Ovary (tissue), 9 donors: Measurements from ENCODE around the gene ATP13A3. TPM values are rescaled to one million over a fixed set of nuclear protein-coding genes. Genes with fewer than 3 reads are reported as not detected.

Experiments used
- DNase-seq, 5 donors: peaks; one replicate each; pipeline ENCODE4 v3.0.0-alpha.2; 2019 to 2020
- H3K27ac ChIP-seq, 2 donors: fragments of 200-600 bp; one replicate each; pipeline versions ENCODE4 v1.5.1 to v1.8.0; 2019 to 2022
- H3K27me3 ChIP-seq: fragments of 200-600 bp; one replicate; pipeline ENCODE4 v1.8.0; 2022
- H3K36me3 ChIP-seq: fragments of 200-600 bp; sonication (generic); one replicate; pipeline ENCODE4 v1.5.1; 2019
- H3K4me1 ChIP-seq: one replicate; pipeline ENCODE4 v1.8.1; 2013; ENCODE audit warnings: mild to moderate bottlenecking, moderate library complexity; ENCODE audit not compliant: insufficient read depth
- H3K4me3 ChIP-seq: fragments of 200-600 bp; sonication (generic); one replicate; pipeline ENCODE4 v1.5.1; 2017
- H3K9me3 ChIP-seq, 2 donors: fragments of 200-600 bp in 1 of 2; sonication (generic) in 1 of 2; one replicate each; pipeline versions ENCODE4 v1.5.1 to v1.8.1; 2013 to 2019; ENCODE audit warnings: mild to moderate bottlenecking in 1 of 2, moderate library complexity in 1 of 2
- EP300 ChIP-seq: sonication (generic); formaldehyde crosslinking; IDR thresholded peaks from one replicate; pipeline ENCODE4 v1.6.1; 2017; ENCODE audit warnings: antibody characterized with exemption
- POLR2A ChIP-seq: fragments of 450-650 bp; IDR thresholded peaks from one replicate; pipeline ENCODE4 v1.6.1; 2017; ENCODE audit warnings: antibody characterized with exemption, mild to moderate bottlenecking, moderate library complexity
- WGBS, 3 donors: extraction: QIAGEN DNeasy Blood & Tissue Kit in 1 of 3; methylation state at CpG; one replicate each; pipeline versions ENCODE4 v1.1.5 to v1.1.7; 2013 to 2017; 5-methylcytosine and 5-hydroxymethylcytosine counted together
- intact Hi-C, 4 donors: fragments of 100-400 bp; cut with DNase I; formaldehyde crosslinking; loops; one replicate each; pipeline versions ENCODE4 v1.11.0 to v1.15.1; 2022 to 2023
- polyA plus RNA-seq, 2 donors: library from polyadenylated mRNA; stranded (reverse); fragments of 200-250 nt in 1 of 2; fragments of 350-450 nt in 1 of 2; fragmentation: Illumina TruSeq in 1 of 2; extraction: RNeasy Lipid Tissue Mini Kit (QIAGEN cat#74804) in 1 of 2; gene quantifications; one replicate each; pipeline ENCODE4 v1.2.3, GENCODE V29; 2013 to 2014
- total RNA-seq, 7 donors: library from RNA; depleted of rRNA in 2 of 7; stranded (reverse); fragments of >200 nt in 2 of 7; fragmentation: NEBNext Ultra II Directional in 3 of 7; extraction: Animal tissue kit (Norgen Biotek cat#: 25700) in 3 of 7; gene quantifications; one replicate each; pipeline versions ENCODE4 v1.1.0 to v1.2.4, GENCODE V29; 2016 to 2023
- TF ChIP-seq, protein P1 (sequence below), 3 donors: fragments of 450-650 bp in 2 of 3; fragments of 200-600 bp in 1 of 3; IDR thresholded peaks; one replicate each; pipeline versions ENCODE4 v1.5.1 to v1.8.0; 2016 to 2022; ENCODE audit warnings: antibody characterized with exemption in 3 of 3, mild to moderate bottlenecking in 1 of 3
- donor health status: DM: no; HTN: no; CAD: no; lungs with moderate emphysema.
- donor health status: DM: no; HTN: no; CAD: no.
- donor health status: Bipolar disorder and iron deficiency.
- donor health status: DM: yes; HTN: yes; CAD: no.
- donor health status: DM: no; HTN: no; CAD: no.
- donor health status: DM: yes; HTN: yes; CAD: no.

Gene ATP13A3
- total and polyA plus RNA-seq, 9 donors: 13.7 to 101 (median 52.4) TPM

DNA sequence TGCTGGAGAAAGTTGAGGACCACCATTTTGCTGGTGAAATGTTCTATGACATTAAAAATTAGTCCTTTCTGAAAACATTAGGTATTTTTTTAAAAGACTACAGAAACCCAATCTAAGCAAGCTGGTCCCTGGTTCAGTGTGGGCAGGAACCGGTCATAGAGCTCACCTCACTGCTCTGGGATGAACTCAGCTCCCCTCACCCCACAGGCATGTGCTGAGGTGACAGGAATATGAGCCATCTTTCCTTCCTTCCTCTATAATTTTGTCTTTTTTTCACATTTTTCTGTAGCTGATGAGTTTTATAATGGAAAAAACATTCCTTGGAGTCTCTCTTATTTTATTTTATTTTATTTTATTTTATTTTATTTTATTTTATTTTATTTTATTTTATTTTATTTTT is 109.1 kb downstream of the ATP13A3 start:
- no peaks in the 10 kb centered on the region for H3K4me1 ChIP-seq
- H3K4me3 ChIP-seq: no peak overlapping the region
- H3K36me3 ChIP-seq: no peaks in the 10 kb centered on the region
- TF ChIP-seq, protein P1, sequence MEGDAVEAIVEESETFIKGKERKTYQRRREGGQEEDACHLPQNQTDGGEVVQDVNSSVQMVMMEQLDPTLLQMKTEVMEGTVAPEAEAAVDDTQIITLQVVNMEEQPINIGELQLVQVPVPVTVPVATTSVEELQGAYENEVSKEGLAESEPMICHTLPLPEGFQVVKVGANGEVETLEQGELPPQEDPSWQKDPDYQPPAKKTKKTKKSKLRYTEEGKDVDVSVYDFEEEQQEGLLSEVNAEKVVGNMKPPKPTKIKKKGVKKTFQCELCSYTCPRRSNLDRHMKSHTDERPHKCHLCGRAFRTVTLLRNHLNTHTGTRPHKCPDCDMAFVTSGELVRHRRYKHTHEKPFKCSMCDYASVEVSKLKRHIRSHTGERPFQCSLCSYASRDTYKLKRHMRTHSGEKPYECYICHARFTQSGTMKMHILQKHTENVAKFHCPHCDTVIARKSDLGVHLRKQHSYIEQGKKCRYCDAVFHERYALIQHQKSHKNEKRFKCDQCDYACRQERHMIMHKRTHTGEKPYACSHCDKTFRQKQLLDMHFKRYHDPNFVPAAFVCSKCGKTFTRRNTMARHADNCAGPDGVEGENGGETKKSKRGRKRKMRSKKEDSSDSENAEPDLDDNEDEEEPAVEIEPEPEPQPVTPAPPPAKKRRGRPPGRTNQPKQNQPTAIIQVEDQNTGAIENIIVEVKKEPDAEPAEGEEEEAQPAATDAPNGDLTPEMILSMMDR (IDR thresholded peaks at IDR 0.05): no peak
- TF ChIP-seq POLR2A (no peak), EP300 (no peak)
- intact Hi-C loops: no loop called here
- no peak for DNase-seq
- H3K27me3 ChIP-seq: no peaks in the 10 kb centered on the region
- H3K9me3 ChIP-seq: no peaks in the 10 kb centered on the region
- no peak overlapping the region for H3K27ac ChIP-seq
- WGBS, 3 donors: 84 to 97% (median 88%) methylated on average over 1 of the region's 1 CpG

DNA sequence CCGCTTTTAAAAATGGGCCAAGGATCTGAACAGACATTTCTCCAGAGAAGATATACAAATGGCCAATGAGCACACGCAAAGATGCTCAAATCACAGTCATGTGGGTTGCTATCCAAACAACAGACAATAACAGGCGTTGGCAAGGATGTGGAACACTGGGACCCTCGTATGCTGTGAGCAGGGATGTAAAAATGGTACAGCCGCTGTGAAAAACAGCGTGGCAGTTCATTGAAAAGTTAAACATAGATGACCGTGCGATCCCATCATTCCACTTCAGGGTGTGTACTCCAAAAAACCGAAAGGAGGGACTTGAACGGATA is 110.6 kb downstream of the ATP13A3 start:
- 85 to 87% (median 86%) methylated on average over 10 of the region's 10 CpGs for WGBS, 3 donors
- no peaks in the 10 kb centered on the region for H3K4me1 ChIP-seq
- H3K4me3 ChIP-seq: no peak overlapping the region
- H3K36me3 ChIP-seq: no peaks in the 10 kb centered on the region
- no peaks in the 10 kb centered on the region for H3K9me3 ChIP-seq
- intact Hi-C loops: no loop called here
- no peaks in the 10 kb centered on the region for H3K27me3 ChIP-seq
- TF ChIP-seq, protein P1 (IDR thresholded peaks at IDR 0.05): no peak
- TF ChIP-seq EP300 (no peak), POLR2A (no peak)
- no peak overlapping the region for H3K27ac ChIP-seq
- no peak for DNase-seq

GRCh38 chr3:194375473-194376240 is 111.1 kb downstream of the ATP13A3 start:
- no peak for TF ChIP-seq POLR2A
- Histone ChIP-seq H3K4me1 (no peaks in the 10 kb centered on the region), H3K27me3 (no peaks in the 10 kb centered on the region), H3K4me3 (no peak overlapping the region), H3K36me3 (no peaks in the 10 kb centered on the region), H3K9me3 (no peaks in the 10 kb centered on the region), H3K27ac (no peak overlapping the region)
- WGBS, 3 donors: 51 to 60% (median 60%) methylated on average over 15 of the region's 15 CpGs
- DNase-seq: no peak
- intact Hi-C loops: no loop called here

DNA sequence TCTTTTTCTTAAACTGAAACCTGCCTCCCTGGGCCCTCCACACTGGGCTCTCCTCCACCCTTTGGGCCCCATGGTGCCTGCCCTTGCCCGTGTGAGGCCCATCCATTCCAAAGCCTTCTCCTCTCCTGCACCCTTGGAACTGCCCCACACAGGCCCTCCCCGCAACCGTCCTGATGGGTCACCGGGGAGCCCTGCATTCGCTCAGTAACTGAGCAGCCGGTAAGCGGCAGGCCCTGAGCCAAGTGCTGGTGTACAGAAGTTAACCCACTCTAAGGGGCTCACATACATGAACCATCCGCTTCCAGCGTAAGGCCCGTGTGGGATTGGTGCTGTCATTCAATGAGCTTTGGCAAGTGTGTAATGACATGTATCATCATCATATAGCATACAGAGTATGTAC is 111.9 kb downstream of the ATP13A3 start:
- intact Hi-C loops: no loop called here
- H3K4me1 ChIP-seq: no peaks in the 10 kb centered on the region
- TF ChIP-seq EP300 (no peak), POLR2A (no peak)
- TF ChIP-seq, protein P1 (IDR thresholded peaks at IDR 0.05): no peak
- H3K4me3 ChIP-seq: no peak overlapping the region
- 66 to 72% (median 70%) methylated on average over 10 of the region's 10 CpGs for WGBS, 3 donors
- H3K9me3 ChIP-seq: no peaks in the 10 kb centered on the region
- H3K27ac ChIP-seq: no peak overlapping the region
- DNase-seq: no peak
- H3K27me3 ChIP-seq: no peaks in the 10 kb centered on the region
- no peaks in the 10 kb centered on the region for H3K36me3 ChIP-seq

- intact Hi-C loops: no loop called here
- H3K36me3 ChIP-seq: no peaks in the 10 kb centered on the region
- no peaks in the 10 kb centered on the region for H3K27me3 ChIP-seq
- H3K27ac ChIP-seq: no peak overlapping the region
- no peak overlapping the region for H3K4me3 ChIP-seq
- no peaks in the 10 kb centered on the region for H3K9me3 ChIP-seq
- WGBS, 3 donors: 56 to 69% (median 60%) methylated on average over 8 of the region's 8 CpGs
- no peaks in the 10 kb centered on the region for H3K4me1 ChIP-seq
- no peak for DNase-seq
- TF ChIP-seq EP300 (no peak), POLR2A (no peak)
- TF ChIP-seq, protein P1 (IDR thresholded peaks at IDR 0.05): no peak
Observed at GRCh38 chr3:194373899-194374298, 112.9 kb downstream of the ATP13A3 start.
